Heart right ventricle (tissue), 16 donors: ENCODE data around the gene NTRK1. TPM values are rescaled to one million over a fixed set of nuclear protein-coding genes. Genes with fewer than 3 reads are reported as not detected.
"Not testable (repeated sequence)": the region's sequence is repeated elsewhere in the genome, so short reads cannot be mapped to it uniquely, and the experiment has no call there.

ENCODE experiments used
- ATAC-seq, 8 donors: fragments of 200-7000 bp; cut with Tn5 transposase; one replicate each; pipeline ENCODE4 v1.9.1; 2020; ENCODE audit warnings: mild to moderate bottlenecking in 8 of 8, moderate library complexity in 8 of 8, moderate number of reproducible peaks in 1 of 8
- DNase-seq, 2 donors: peaks; one replicate each; pipeline ENCODE4 v3.0.0-alpha.2; 2020
- H3K27ac ChIP-seq, 10 donors: fragments of 200-600 bp; sonication (generic) in 2 of 10; one replicate each; pipeline versions ENCODE4 v1.5.0 to v1.8.0; 2020 to 2022; ENCODE audit warnings: mild to moderate bottlenecking in 3 of 10
- H3K27me3 ChIP-seq, 7 donors: fragments of 200-600 bp; one replicate each; pipeline ENCODE4 v1.8.0; 2021 to 2022; ENCODE audit warnings: mild to moderate bottlenecking in 2 of 7
- H3K36me3 ChIP-seq, 9 donors: fragments of 200-600 bp; sonication (generic) in 1 of 9; one replicate each; pipeline versions ENCODE4 v1.5.0 to v1.8.0; 2020 to 2022; ENCODE audit warnings: mild to moderate bottlenecking in 2 of 9
- H3K4me1 ChIP-seq, 9 donors: fragments of 200-600 bp; sonication (generic) in 1 of 9; one replicate each; pipeline versions ENCODE4 v1.5.0 to v1.8.0; 2020 to 2022; ENCODE audit warnings: mild to moderate bottlenecking in 4 of 9
- H3K4me3 ChIP-seq, 10 donors: fragments of 200-600 bp; sonication (generic) in 2 of 10; one replicate each; pipeline versions ENCODE4 v1.5.0 to v1.8.0; 2020 to 2022; ENCODE audit warnings: mild to moderate bottlenecking in 7 of 10, moderate library complexity in 2 of 10
- H3K9me3 ChIP-seq, 11 donors: fragments of 200-600 bp in 10 of 11; sonication (generic) in 2 of 11; one replicate each; pipeline versions ENCODE4 v1.5.0 to v1.8.0; 2013 to 2022; ENCODE audit warnings: mild to moderate bottlenecking in 2 of 11, control low read depth in 1 of 11, moderate library complexity in 1 of 11
- whole genome bisulfite sequencing, 2 donors: extraction: QIAGEN DNeasy Blood & Tissue Kit; methylation state at CpG; one replicate each; pipeline ENCODE4 v1.1.7; 2013; ENCODE audit warnings: inconsistent platforms in 1 of 2; 5-methylcytosine and 5-hydroxymethylcytosine counted together
- intact Hi-C, 10 donors: fragments of 100-400 bp; cut with DNase I; formaldehyde crosslinking; loops; one replicate each; pipeline versions ENCODE4 v1.11.1 to v1.14.2; 2022
- polyA plus RNA-seq, 2 donors: library from polyadenylated mRNA; stranded (reverse); fragments of 200-250 nt; gene quantifications; one replicate each; pipeline ENCODE4 v1.2.3, GENCODE V29; 2013
- total RNA-seq, 10 donors: library from RNA; stranded (reverse); fragmentation: NEBNext Ultra II Directional in 3 of 10; extraction: Animal tissue kit (Norgen Biotek cat#: 25700) in 3 of 10; gene quantifications; one replicate each; pipeline versions ENCODE4 v1.2.1 to v1.2.4, GENCODE V29; 2021 to 2023
- TF ChIP-seq, protein P1 (sequence below), 9 donors: fragments of 200-600 bp; sonication (generic) in 2 of 9; IDR thresholded peaks; one replicate each; pipeline versions ENCODE4 v1.5.0 to v1.8.0; 2021 to 2022; ENCODE audit warnings: antibody characterized with exemption in 9 of 9, mild to moderate bottlenecking in 5 of 9, moderate library complexity in 1 of 9
- donor health status: Arrhythmogenic right ventricular cardiomyopathy.
- donor health status: ischemic (EF 13 %, LVEDD 7.1; RV severe dilation, severe dysfunction).
- donor health status: healthy with polysubstance abuse.
- donor health status: DM: no; HTN: yes; CAD: no.
- donor health status: DM: no; HTN: no; CAD: no.
- donor health status: ischemic (EF 25% LVEDD 6.9; RV normal size, moderate dysfunction).
- donor health status: ischemic (EF 25% LVEDD 5.7; RV mildly dilated, moderate dysfunction).
- donor health status: healthy.
- donor health status: DM: yes; HTN: yes; CAD: no.
- donor health status: Ischemic cardiomyopathy.
- donor health status: ischemic (EF 35%, LVEDD 5.7; RV mildly dilated, moderate dysfunction).
- donor health status: nonischemic (EF 11% LVEDD 7.7; RV severe dilation, severe dysfunction).
- donor health status: DM: yes; HTN: yes; CAD: no.
- donor health status: PGD.
- donor health status: ischemic (EF 29% LVEDD 5.4; RV normal size, mild dysfunction).
- donor health status: nonischemic (EF 23%, LVEDD 6.1; RV moderate dilation, normal function).

NTRK1 gene
- total and polyA plus RNA-seq, 12 donors = 0.15 to 3.7 (median 0.69) TPM

DNA sequence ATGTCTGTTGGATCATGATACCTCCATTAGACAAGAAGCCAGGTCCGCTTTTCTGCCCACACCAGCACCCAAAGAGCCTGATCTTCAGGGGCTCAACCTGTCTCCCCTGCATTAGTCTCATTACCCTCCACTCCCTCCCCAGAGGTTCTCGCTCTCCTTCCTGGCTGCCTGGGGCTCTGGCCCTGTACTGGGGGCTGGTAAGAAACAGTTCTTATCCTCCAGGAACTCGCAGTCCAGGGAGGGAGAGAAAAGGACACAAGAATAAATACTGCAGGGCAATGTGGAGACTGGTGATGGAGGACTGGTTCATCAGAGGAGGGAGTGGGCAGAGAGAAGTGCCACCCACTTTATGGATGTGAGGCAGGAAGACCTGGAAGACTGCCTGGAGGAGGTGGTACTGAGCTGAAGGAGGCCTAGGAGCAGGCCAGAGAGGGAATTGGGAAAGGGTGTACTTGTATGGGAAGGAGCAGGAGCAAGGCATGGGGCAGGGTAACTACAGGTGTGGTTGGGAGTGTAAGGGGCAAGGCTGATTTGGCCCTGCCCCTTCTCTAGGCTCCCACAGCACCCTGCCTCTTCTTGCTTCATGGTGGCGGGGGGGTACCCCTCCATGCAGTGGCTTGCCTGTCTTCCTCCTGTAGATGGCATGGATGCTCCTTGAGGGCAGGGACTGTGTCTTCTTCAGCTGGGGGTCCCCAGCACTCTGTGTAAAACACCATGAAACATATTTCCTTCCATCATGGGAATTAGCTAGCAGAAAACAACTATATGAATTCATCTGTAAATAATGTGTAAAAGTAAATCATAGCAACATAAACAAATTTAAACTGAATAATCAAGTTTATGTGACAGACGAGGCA is 64.7 kb downstream of the NTRK1 start:
- no peak for ATAC-seq
- 83 to 85% methylated on average over 5 of the region's 5 CpGs for WGBS, 2 donors
- Histone ChIP-seq H3K4me1 (peaks cover 14 to 35% (median 28%) of the 10 kb centered on the region in 9 donors), H3K27ac (no peak overlapping the region), H3K36me3 (no peaks in the 10 kb centered on the region), H3K9me3 (no peaks in the 10 kb centered on the region), H3K4me3 (no peak overlapping the region), H3K27me3 (peaks cover 27 to 97% (median 86%) of the 10 kb centered on the region in 7 donors)
- intact Hi-C loops = loop anchor here in 6 of 10 donors (5.0 to 10.0 kb wide), 9 partner anchors 33 to 241 kb away; partner anchors contain the start of genes ISG20L2 (in 1 of the 6), METTL25B (in 1 of the 6) and PEAR1 (in 1 of the 6)
- DNase-seq = no peak
- TF ChIP-seq, protein P1, sequence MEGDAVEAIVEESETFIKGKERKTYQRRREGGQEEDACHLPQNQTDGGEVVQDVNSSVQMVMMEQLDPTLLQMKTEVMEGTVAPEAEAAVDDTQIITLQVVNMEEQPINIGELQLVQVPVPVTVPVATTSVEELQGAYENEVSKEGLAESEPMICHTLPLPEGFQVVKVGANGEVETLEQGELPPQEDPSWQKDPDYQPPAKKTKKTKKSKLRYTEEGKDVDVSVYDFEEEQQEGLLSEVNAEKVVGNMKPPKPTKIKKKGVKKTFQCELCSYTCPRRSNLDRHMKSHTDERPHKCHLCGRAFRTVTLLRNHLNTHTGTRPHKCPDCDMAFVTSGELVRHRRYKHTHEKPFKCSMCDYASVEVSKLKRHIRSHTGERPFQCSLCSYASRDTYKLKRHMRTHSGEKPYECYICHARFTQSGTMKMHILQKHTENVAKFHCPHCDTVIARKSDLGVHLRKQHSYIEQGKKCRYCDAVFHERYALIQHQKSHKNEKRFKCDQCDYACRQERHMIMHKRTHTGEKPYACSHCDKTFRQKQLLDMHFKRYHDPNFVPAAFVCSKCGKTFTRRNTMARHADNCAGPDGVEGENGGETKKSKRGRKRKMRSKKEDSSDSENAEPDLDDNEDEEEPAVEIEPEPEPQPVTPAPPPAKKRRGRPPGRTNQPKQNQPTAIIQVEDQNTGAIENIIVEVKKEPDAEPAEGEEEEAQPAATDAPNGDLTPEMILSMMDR (IDR thresholded peaks at IDR 0.05) = no peak

DNA sequence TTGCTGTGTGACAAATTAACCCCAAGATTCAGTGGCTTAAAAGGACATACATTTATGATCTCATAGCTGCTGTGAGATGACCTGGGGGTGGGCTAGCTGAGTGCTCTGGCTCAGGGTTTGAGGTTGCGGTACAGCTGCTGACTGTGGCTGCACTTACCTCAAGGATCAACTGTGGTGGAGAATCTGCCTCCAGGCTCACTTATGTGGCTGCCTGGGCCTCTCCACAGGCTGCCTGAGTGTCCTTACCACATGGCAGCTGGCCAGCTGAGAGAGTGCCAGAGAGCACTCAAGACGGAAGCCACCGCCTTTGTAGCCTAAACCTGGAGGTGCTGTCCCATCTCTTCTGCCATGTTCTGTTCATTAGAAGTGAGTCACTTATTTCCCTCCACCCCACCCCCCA is 65.5 kb downstream of the NTRK1 start:
- Histone ChIP-seq H3K9me3 (no peaks in the 10 kb centered on the region), H3K27ac (no peak overlapping the region), H3K36me3 (no peaks in the 10 kb centered on the region), H3K27me3 (peaks cover 27 to 89% (median 78%) of the 10 kb centered on the region in 7 donors), H3K4me3 (no peak overlapping the region), H3K4me1 (peaks cover 10 to 32% (median 25%) of the 10 kb centered on the region in 9 donors)
- TF ChIP-seq, protein P1 (IDR thresholded peaks at IDR 0.05) = no peak
- WGBS, 2 donors = 33 to 38% methylated on average over 3 of the region's 3 CpGs
- intact Hi-C loops = loop anchor here in 6 of 10 donors (5.0 to 10.0 kb wide), 9 partner anchors 34 to 241 kb away; partner anchors contain the start of genes ISG20L2 (in 1 of the 6), METTL25B (in 1 of the 6) and PEAR1 (in 1 of the 6)
- DNase-seq (peak in 1 of 2 donors; percentile 64), ATAC-seq (no peak)

DNA sequence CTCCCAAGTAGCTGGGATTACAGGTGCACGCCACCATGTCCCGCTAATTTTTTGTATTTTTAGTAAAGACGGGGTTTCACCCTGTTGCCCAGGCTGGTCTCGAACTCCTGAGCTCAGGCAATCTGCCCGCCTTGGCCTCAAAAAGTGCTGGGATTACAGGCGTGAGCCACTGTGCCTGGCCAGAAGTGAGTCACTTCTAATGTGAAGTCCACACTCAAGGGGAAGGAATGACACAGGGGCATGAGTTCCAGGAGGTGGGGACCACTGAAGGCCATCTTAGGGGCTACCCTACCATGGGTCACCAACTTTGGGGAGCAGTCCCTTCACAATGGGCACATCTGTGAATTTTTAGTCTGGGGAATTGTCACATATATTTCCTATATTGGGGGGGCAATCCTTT is 66.0 kb downstream of the NTRK1 start:
- not testable (repeated sequence) for ATAC-seq, H3K27ac ChIP-seq, H3K36me3 ChIP-seq, DNase-seq, H3K9me3 ChIP-seq, H3K4me3 ChIP-seq
- peaks cover 10 to 35% (median 29%) of the 10 kb centered on the region in 9 donors for H3K4me1 ChIP-seq
- 85 to 88% methylated on average over 6 of the region's 6 CpGs for WGBS, 2 donors
- peaks cover 27 to 85% (median 74%) of the 10 kb centered on the region in 7 donors for H3K27me3 ChIP-seq
- intact Hi-C loops = loop anchor here in 6 of 10 donors (5.0 to 10.0 kb wide), 9 partner anchors 34 to 242 kb away; partner anchors contain the start of genes ISG20L2 (in 1 of the 6), METTL25B (in 1 of the 6) and PEAR1 (in 1 of the 6)

DNA sequence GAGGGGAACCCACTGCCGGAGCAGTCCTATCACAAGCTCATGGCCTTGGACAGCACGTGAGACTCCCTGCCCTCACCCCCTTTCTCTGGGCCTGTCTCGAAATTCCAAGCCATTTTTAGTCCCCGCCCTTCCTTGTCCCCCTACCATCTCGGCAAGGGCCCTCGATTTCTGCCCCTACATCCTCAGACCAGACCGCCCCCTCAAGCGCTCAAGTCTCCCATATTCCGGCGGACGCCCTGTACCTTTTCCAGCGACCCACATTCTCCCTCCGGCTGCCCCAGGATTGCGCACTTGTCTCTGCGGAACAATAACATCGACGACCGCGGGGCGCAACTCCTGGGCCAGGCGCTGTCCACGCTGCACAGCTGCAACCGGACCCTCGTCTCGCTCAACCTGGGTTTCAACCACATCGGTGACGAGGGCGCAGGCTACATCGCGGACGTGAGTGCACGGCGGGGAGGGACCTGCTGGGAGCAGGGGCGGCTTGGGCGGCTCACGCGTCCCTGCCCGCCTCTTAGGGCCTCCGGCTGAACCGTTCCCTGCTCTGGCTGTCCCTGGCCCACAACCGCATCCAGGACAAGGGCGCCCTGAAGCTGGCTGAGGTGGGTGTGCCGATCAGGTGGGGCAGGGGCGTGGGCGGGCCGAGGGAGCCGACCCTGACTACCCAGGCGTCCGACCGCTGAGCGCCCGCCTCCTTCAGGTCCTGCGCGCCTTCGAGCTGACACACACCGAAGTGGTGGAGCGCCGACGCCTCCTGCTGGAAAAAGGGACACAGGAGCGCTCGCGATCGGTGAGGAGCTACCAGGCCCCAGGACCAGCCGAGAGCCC is 66.8 kb downstream of the NTRK1 start:
- peak overlapping the region in 9 of 10 donors; percentile 14 to 48 (median 37) for H3K4me3 ChIP-seq
- no peaks in the 10 kb centered on the region for H3K36me3 ChIP-seq
- ATAC-seq (peak; percentile 53 to 77 (median 70)), DNase-seq (peak; percentile 60 to 76)
- intact Hi-C loops = loop anchor here in 6 of 10 donors (5.0 to 10.0 kb wide), 9 partner anchors 35 to 243 kb away; partner anchors contain the start of genes ISG20L2 (in 1 of the 6), METTL25B (in 1 of the 6) and PEAR1 (in 1 of the 6)
- H3K27me3 ChIP-seq = peaks cover 23 to 78% (median 67%) of the 10 kb centered on the region in 7 donors
- TF ChIP-seq, protein P1 (IDR thresholded peaks at IDR 0.05) = peak; percentile 29 to 81 (median 63)
- H3K27ac ChIP-seq = no peak overlapping the region
- 5 to 7% methylated on average over 63 to 64 of the region's 64 CpGs for WGBS, 2 donors
- H3K4me1 ChIP-seq = peaks cover 10 to 38% (median 32%) of the 10 kb centered on the region in 9 donors
- H3K9me3 ChIP-seq = no peaks in the 10 kb centered on the region
